Measurements from ENCODE around the gene NAV2. TPM values are rescaled to one million over a fixed set of nuclear protein-coding genes. Genes with fewer than 3 reads are reported as not detected.

The NAV2 gene
- total and polyA plus RNA-seq, 2 experiments from 2014 or later = 26.0 to 45.0 TPM

- Mint-ChIP-seq H3K9me3 (no peaks in the 10 kb centered on the region), H3K36me3 (ENCODE audit: low read depth) (no peaks in the 10 kb centered on the region), H3K27me3 (ENCODE audit: insufficient read depth, low read depth, poor library complexity) (peaks cover 16% of the 10 kb centered on the region), H3K4me3 (no peak overlapping the region), H3K4me1 (peaks cover 49% of the 10 kb centered on the region), H3K27ac (0 out of 2 replicates have a peak overlapping the region, but pooled peaks have one; percentile 28)
- TF ChIP-seq ZNF114 (CRISPR knock-in tag; IDR thresholded peaks at IDR 0.05) = no peak
- TF ChIP-seq CREB1 (CRISPR knock-in tag; IDR thresholded peaks at IDR 0.05; ENCODE audit: low read depth) = 0 out of 2 replicates have a peak, but pooled peaks have one; percentile 30
- no peak overlapping the region for H3K27ac ChIP-seq (ENCODE audit: low read depth)
- H3K4me3 ChIP-seq = no peak overlapping the region
- peaks cover 3% of the 10 kb centered on the region; the same call in 1 of the 2 replicates for H3F3A ChIP-seq (replicated peaks; ENCODE audit: low read depth)
- no peak overlapping the region for H3K4me2 ChIP-seq
- no peaks in the 10 kb centered on the region for H4K20me1 ChIP-seq (replicated peaks; ENCODE audit: insufficient read depth)
- DNase-seq (ENCODE audit: low spot score) (peak; percentile 27), ATAC-seq (peak; percentile 15; the same call in 2 of the 3 replicates)
- no peaks in the 10 kb centered on the region for H3K9me2 ChIP-seq (ENCODE audit: insufficient read depth)
- H3K4me1 ChIP-seq (ENCODE audit: insufficient read depth) = peaks cover 22% of the 10 kb centered on the region
- H2AFZ ChIP-seq = peak overlapping the region; percentile 85
- H3K27me3 ChIP-seq (ENCODE audit: insufficient read depth) = no peaks in the 10 kb centered on the region
- H3K36me3 ChIP-seq (ENCODE audit: insufficient read depth) = no peaks in the 10 kb centered on the region
- H3K79me2 ChIP-seq (replicated peaks; ENCODE audit: insufficient read depth) = no peaks in the 10 kb centered on the region
Measured at GRCh38 chr11:19676475-19677380, 35.9 kb upstream of the NAV2 start.

DNA sequence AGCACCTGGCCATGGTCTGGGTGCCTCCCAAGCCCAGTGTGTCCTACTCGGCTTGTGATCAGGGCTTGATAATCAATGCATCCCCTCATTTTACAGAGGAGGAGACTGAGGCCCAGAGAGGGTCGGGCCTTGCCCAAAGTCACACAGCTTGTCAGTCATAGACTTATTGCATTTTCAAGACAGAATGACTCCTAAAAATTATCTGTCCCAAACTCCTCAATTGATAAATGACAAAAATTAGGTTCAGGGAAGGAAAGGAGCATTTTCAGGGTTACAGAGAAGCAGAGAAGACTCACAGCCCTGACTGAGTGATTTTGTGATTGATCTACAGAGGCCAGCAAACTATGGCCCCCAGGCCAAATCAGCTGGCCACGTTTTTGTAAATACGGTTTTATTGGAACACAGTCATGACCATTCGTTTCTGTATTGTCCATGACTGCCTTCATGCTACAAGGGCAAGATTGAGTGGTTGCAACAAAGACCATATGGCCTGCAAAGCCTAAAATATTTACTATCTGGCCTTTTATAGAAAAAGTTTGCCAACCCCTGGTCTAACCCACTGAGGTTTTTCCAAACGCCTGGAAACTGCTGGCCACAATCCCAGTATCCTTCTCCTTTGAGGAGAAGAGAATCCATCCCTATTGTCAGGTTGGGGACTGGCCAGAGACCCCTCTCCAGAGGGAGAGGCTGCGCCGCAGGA lies 35.1 kb upstream of the NAV2 start:
- Histone ChIP-seq H3K9me2 (ENCODE audit: insufficient read depth) (no peaks in the 10 kb centered on the region), H3K36me3 (ENCODE audit: insufficient read depth) (no peaks in the 10 kb centered on the region), H3K4me3 (no peak overlapping the region), H3K4me2 (no peak overlapping the region), H3F3A (replicated peaks; ENCODE audit: low read depth) (peaks cover 3% of the 10 kb centered on the region; the same call in 1 of the 2 replicates), H3K27ac (ENCODE audit: low read depth) (no peak overlapping the region), H3K27me3 (ENCODE audit: insufficient read depth) (no peaks in the 10 kb centered on the region), H4K20me1 (replicated peaks; ENCODE audit: insufficient read depth) (no peaks in the 10 kb centered on the region), H3K79me2 (replicated peaks; ENCODE audit: insufficient read depth) (no peaks in the 10 kb centered on the region), H3K4me1 (ENCODE audit: insufficient read depth) (peaks cover 22% of the 10 kb centered on the region), H2AFZ (peak overlapping the region; percentile 85; the same call in 1 of the 2 replicates)
- Mint-ChIP-seq H3K27me3 (ENCODE audit: insufficient read depth, low read depth, poor library complexity) (peaks cover 16% of the 10 kb centered on the region), H3K4me1 (peaks cover 46% of the 10 kb centered on the region), H3K9me3 (no peaks in the 10 kb centered on the region), H3K36me3 (ENCODE audit: low read depth) (no peaks in the 10 kb centered on the region), H3K4me3 (no peak overlapping the region), H3K27ac (no peak overlapping the region)
- ATAC-seq (no peak), DNase-seq (ENCODE audit: low spot score) (no peak)
- TF ChIP-seq, protein P1, sequence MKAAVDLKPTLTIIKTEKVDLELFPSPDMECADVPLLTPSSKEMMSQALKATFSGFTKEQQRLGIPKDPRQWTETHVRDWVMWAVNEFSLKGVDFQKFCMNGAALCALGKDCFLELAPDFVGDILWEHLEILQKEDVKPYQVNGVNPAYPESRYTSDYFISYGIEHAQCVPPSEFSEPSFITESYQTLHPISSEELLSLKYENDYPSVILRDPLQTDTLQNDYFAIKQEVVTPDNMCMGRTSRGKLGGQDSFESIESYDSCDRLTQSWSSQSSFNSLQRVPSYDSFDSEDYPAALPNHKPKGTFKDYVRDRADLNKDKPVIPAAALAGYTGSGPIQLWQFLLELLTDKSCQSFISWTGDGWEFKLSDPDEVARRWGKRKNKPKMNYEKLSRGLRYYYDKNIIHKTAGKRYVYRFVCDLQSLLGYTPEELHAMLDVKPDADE (IDR thresholded peaks at IDR 0.05) = no peak
- TF ChIP-seq POLR2AphosphoS5 (IDR thresholded peaks at IDR 0.05; ENCODE audit: low read depth) (no peak), CTCF (conservative IDR thresholded peaks at IDR 0.05; ENCODE audit: low read depth in 2 of 2) (no peak), CREB1 (CRISPR knock-in tag; IDR thresholded peaks at IDR 0.05; ENCODE audit: low read depth) (no peak), JUNB (IDR thresholded peaks at IDR 0.05; ENCODE audit: unreplicated experiment) (no peak), REST (IDR thresholded peaks at IDR 0.05; ENCODE audit: unreplicated experiment) (no peak)

Measured in GM23338 (cell line).